NCI-H1105 (cell line): ENCODE results near the gene SLC39A2.

Experiments used
- DNase-seq: peaks from one replicate; lab custom pipeline; 2025; lab: John Stamatoyannopoulos, UW

Gene SLC39A2

DNA sequence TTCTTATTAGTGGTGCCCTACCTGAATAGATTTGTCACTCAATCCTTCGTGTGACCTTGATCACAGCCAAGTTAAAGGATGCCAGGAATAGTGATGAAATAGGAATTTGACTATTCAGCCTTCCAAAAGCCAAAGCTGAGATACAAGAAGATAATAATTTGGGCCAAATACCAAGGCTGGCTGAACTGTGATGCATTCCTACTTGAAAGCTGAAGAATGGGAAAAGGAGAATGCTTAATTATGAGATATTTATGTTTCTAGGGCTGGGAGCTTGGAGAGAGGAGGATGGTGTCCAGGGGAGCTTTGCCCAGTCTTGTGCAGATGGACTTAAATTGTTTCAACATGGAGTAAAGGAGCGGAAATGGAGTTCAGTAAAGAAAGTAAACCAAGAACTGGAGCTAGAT lies 48.3 kb downstream of the SLC39A2 start:
- no peak for DNase-seq

GRCh38 chr14:21048638-21049037 lies 49.5 kb downstream of the SLC39A2 start:
- no peak for DNase-seq

GRCh38 chr14:21049271-21049673 lies 50.2 kb downstream of the SLC39A2 start:
- DNase-seq = no peak

GRCh38 chr14:21050597-21050996 lies 51.5 kb downstream of the SLC39A2 start:
- DNase-seq = no peak
